NCI-H2081 (cell line): Measurements from ENCODE around the gene PIM3.

Experiments
- DNase-seq, 2 experiments: peaks; one replicate each; lab custom pipeline; 2025; lab: John Stamatoyannopoulos, UW

PIM3 gene

GRCh38 chr22:49991907-49992533, 31.4 kb downstream of the PIM3 start:
- DNase-seq = no peak

- peak in 1 of 2 experiments; percentile 29 for DNase-seq
Measured at GRCh38 chr22:49992921-49993648, 32.5 kb downstream of the PIM3 start.

- no peak for DNase-seq
Measured at GRCh38 chr22:49993649-49994360, 33.2 kb downstream of the PIM3 start.

DNA sequence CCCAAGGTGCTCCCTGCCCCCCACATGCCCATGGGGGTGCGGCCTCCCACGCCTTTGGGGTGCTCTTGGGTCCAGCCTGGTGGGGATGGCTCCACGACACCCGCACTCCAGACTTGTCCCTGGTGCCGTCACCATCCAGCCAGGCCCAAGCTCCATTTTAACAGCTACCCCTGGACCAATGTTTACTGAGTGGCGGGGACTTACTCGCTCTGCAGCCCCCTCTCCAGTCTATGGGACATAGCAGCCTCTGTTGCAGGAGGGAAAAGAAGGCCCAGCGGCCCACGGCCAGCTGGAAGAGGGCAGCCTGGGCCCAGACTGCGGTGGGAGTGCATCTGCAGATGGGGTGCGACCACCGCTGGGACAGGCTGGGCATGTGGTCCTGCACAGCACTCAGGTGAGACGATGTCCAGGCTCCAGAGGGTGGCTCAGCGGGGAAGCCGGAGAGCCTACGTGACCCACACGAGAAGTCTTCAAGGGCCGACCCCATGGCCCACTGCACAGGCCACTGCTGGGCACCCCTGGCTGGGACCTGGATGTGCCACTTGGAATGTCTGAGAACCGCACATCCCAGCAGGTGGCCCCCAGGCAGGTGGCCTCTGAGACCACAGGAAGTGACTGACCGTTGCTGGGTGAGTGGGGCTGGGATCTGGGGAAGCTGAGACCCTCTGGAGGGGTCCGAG, 33.9 kb downstream of the PIM3 start:
- no peak for DNase-seq

- DNase-seq = no peak
Measured at GRCh38 chr22:49995041-49995360, 34.4 kb downstream of the PIM3 start.

- DNase-seq = no peak
Measured at GRCh38 chr22:49995361-49996118, 35.0 kb downstream of the PIM3 start.

DNA sequence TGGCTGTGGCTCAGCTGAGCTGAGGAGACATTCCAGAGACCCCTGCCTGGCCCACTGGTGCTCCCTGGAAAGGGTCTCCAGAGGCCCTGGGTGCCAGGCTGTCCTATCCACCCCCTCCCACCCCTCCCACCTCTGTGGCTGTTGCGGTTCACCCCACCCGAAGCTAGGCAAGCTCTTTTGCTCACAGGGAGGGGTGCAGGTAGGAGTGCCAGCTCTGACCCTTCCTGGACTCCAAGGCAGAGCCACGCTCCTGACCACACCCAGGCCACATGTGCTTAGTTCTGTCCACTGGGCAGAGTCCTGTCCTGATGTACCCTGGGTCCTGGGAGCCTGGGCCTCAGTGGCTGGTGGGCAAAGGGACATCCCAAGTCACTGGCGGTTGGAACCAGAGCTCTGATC, 35.5 kb downstream of the PIM3 start:
- DNase-seq = no peak

DNA sequence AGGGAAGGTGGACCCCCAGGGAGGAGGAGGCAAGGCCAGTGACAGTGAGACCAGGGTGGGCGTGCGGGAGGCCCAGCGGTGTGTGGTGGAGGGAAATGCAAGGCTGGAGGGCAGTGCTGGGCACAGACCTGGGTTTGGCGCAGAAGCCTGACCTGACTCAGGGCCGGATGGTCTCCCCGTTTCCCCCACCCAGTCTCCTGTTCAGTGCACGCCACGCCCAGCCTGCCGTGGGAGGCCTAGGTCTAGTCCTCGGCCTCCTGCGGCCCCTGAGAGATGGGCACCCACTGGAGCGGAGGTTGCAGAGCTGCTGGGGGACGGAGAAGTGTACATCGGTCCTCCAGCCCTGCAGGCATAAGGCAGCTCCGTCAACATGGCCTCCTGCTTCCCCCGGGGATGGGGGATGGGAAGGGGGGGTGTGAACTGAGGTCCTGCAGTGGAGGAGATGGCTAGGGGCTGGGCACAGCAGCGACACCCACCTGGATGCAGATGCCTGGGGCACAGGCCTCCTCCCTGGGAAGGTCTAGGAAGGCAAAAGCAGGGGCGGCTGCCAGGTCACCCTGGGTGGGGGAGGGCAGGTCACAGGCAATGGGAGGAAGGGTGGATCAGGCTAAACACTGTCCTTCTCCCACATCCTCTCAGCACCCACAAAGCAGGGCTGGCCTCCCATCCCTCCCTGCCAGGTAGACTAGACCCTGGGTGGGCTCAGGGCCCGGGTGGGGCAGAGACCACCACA, 36.1 kb downstream of the PIM3 start:
- DNase-seq = no peak

DNA sequence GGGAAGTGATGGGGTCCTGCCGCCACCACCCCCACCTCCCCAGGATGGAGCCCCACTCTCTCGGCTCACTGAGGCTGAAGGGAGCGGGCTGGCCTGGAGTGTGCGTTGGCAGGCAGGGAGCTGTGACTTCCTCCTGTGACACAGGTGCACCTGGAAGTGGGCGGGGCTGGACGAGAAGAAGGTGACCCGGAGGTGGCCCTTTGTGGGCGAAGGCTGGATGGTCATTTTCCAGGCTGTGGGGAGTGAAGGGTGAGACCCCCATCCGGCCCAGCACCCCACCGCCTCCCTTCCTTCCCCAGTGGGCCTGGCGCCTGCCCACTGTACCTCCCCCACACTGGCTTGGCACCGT, 36.7 kb downstream of the PIM3 start:
- no peak for DNase-seq

DNA sequence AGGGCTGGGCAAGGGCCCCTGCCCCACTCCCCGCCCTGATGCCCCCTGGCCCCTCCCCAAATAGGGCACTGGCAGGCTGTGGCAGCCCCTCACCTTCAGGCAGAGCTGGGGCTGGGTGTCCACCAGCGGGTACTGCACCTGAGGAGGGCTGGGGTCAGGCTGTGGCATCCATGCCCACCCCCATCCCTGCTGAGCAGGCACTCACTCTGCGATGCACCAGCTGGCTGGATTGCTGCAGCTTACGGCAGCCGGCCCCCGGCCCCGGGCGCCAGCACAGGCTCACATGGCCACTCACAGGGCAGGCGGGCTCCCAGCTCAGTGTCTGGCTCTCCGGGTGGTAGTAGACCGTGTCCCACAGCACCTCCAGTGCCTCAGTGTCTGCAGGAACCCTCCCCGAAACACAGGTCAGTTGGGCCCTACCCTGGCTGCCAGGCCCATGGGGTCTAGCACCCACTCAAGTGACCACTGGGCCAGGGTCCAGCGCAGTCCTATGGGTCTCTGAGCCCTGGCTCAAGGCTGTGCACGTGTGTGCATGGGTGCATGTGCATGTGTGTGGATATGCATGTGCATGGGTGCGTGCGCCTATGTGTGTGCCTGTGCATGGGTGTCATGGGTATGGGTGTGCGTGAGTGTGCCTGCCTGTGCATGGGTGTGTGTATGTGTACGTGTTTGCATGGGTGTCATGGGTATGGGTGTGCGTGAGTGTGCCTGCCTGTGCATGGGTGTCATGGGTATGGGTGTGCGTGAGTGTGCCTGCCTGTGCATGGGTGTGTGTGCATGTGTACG, 37.6 kb downstream of the PIM3 start:
- DNase-seq = no peak

DNA sequence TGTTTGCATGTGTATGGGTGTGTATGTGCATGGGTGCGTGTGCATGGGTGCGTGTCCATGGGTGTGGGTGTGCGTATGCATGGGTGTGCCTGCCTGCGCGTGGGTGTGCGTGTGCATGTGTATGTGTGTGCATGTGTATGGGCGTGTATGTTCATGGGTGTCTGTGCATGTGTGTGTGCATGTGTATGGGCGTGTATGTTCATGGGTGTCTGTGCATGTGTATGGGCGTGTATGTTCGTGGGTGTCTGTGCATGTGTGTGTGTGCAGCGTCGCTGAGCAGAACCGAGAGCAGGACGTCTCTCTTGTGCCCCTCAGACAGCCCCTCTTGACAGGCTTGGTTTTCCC, 38.1 kb downstream of the PIM3 start:
- no peak for DNase-seq

DNA sequence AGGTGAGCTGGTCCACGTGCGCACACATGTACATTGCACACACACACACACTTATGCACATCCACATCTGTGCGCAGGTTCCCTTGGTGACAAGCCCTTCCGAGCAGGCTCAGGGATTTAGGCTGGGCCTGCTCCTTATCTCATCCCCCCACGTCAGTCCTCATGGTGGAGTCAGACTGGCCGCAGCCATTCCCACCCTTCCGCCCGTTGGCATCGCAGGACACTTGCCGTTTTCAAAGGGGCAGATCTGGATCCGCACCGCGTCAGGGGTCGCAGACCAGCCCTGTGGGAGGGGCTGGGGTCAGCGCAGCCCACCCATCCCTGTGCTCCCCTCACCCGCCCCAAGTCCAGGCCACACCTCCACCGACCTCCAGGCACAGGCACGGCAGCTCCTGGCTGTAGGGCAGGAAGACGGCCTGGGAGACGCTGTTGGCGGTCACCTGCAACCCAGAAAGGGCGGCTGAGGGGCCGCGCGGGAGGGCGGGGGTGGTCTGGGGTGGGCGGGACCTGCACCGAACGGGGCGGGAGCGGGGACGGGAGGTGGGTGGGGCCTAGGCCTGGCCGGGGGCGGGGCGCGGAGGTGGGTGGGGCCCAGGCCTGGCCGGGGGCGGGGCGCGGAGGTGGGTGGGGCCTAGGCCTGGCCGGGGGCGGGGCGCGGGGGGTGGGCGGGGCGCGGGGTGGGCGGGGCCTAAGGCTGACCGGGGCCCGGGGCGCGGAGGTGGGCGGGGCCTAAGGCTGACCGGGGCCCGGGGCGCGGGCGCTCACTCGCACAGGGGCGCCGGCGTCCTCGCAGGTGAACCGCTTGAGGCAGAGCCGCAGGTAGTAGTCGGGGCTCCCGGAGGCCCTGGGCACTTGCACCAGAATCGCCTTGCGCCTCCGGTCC, 38.7 kb downstream of the PIM3 start:
- no peak for DNase-seq

- DNase-seq = no peak
Measured at GRCh38 chr22:49999946-50000586, 39.5 kb downstream of the PIM3 start.

- no peak for DNase-seq
Measured at GRCh38 chr22:50000587-50001387, 40.2 kb downstream of the PIM3 start.

DNA sequence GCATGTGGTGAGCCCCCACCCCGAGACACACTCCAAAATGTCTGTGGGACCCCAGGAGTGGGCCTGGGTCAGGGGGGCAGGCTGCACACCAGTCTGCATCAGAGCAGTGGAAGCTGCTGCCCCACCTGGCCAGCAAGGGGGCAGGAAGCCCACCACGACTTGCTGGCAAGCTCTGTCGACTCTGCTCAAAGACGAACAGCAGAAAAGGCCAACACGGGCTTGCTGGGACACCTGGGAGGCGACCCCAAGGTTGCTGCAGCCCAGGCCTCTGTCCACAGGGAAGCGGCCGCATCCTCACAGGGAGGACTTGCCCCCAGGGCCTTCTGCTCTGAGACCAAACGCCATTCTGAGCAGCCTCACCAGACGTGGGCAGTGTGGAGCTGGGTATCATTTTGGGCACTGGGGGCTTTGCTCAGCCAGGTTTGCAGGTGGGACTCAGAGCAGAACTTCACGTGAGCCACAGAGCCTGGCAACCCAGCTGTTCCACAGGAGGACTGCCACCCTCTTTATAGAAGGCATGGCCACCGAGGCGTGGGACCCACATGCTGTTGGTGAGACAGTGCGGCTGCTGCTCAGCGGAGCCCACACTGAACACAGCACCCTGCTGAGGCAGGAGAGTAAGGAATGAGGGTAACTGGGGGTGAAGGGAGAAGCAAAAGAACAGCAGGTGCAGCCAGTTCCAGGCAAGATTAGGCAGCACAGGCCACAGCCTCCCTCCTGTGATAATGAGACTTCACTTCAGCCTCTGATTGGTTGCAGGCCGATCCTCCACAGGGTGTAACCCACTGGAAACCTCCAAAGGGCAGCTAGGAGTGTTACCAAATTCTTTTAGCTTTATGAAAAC, 41.0 kb downstream of the PIM3 start:
- peak in 1 of 2 experiments; percentile 50 for DNase-seq

- no peak for DNase-seq
Measured at GRCh38 chr22:50002791-50003190, 42.2 kb downstream of the PIM3 start.

GRCh38 chr22:50004918-50005317, 44.3 kb downstream of the PIM3 start:
- DNase-seq = no peak
